NCI-H1092 (cell line): Measurements from ENCODE around the gene CHMP3.

Source experiments
- DNase-seq: peaks from one replicate; lab custom pipeline; 2025; lab: John Stamatoyannopoulos, UW

Gene CHMP3

DNA sequence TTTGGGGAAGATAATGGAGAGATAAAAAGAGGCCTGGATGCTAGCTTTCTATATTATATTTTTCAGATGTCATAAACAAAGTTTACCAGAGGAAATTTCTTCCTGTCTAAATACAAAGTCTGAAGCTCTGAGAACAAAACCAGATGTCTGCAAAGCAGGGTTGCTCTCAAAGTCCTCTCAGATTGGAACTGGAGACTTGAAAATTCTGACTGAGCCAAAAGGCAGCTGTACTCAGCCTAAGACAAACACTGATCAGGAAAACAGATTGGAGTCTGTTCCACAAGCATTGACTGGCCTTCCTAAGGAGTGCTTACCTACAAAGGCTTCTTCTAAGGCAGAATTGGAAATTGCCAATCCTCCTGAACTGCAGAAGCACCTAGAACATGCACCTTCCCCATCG is 96.9 kb downstream of the CHMP3 start:
- no peak for DNase-seq

DNA sequence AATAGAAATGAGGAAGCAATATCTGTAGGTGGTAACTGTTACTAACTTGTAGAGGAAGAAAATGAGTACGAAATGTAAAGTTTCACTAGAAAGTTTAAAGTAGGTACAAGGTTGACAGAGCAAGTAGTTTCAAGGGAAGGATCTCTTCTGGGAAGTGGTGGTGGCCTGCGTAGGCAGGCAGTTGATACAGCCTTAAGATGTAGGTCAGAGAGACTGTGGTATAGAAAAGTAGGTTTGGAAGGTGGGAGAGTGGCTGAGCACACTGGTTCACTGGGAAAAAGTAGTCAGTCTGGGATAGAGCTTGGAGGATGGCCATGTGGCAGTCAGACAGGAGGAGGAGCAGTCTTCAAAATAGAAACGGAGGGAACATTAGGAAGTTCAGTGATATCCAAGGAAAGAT is 98.6 kb downstream of the CHMP3 start:
- no peak for DNase-seq

DNA sequence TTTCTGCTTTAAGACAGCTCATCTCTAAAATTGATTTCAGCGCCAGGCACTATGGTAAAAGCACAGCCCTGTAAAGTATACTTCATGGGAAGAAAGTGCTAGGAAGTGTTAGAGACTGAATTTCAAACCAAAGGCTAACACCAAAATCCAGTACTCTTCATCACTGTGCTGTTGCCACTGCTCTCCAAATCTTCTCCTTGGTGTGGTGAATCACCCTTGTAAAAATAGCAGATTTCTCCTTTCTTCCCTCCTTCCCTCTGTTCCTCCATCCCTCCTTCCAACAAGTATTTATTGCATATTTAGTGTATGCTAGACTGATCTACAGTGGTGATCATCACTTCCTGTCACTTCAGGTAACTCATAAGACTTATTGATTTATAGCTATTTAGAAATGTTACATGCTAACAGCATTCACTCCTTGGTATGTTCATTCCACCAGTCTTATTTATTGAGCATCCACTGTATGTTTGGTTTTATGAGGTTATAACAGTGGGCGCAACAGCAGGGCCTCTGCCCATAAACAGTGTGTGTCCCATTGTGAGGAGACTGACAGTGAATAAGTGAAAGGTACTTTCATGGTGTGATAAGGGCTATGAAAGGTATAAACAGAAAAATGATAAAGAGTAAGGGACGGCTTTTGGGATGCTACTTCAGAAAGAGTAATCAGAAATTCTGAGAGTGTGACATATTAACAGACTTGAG is 102.0 kb downstream of the CHMP3 start:
- DNase-seq = no peak

DNA sequence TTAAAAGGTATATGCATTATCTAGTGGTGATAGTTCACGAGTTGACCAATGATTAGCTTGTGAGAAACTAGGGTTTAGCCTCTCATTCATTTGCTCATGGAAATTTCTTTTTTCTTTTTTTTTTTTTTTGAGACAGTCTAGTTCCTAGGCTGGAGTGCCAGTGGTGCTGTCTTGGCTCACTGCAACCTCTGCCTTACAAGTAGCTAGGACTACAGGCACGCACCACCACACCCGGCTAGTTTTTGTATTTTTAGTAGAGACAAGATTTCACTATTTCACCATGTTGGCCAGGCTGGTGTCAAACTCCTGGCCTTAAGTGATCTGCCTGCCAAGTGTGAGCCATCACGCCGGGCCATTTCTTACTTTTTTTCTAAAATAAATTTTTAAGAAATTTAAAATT is 108.1 kb downstream of the CHMP3 start:
- no peak for DNase-seq

DNA sequence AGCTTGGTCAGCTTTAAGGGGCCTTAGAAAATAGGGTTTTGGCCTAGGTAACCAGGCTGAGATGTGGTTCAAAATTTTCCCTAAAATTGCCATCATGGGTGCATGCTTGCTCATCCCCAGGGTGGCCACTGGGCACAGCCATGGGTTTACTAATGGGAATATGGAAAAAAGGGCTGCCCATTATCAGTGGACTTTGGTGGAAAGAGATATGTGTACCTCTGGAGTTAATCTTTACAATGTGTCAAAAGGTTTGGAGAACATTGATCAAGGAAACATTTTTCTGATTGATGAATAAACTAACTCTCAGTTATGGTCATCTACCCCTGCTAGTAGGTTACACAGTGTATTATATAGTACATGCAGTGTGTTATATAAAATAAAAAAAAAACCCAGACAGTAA is 109.0 kb downstream of the CHMP3 start:
- no peak for DNase-seq

DNA sequence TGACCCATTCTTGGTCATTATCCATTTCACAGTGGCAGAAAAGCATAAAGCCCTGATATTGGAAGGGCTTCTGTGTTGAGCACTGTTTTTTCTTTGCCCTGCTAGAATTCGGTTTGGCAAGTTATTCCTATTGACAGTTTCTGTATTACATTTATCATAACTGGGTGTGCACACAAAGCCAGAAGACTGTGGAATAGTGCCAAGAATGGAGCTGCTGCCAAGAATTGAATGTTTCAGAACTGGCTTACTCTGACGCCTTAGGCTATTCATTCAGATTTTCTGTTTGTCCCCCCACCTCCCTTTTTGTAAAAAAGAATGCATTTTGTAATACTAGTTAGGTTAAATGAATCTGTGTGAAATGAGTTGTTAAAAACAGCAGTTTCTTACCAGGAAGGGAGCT is 109.4 kb downstream of the CHMP3 start:
- peak; percentile 32 for DNase-seq
